H1 (cell line): ENCODE data around the gene ATP4A. TPM values are rescaled to one million over a fixed set of nuclear protein-coding genes. Genes with fewer than 3 reads are reported as not detected.

ENCODE experiments used
- CTCF ChIA-PET: fragments of 300-600 bp; sonication (Branson Sonifier 250); formaldehyde crosslinking; loops from one replicate; lab custom pipeline; 2021; ENCODE audit not compliant: partially characterized antibody; lab: Charles Lee
- POLR2A ChIA-PET: fragments of 300-600 bp; sonication (Branson Sonifier 250); formaldehyde crosslinking; loops from one replicate; lab custom pipeline; 2021; ENCODE audit warnings: inconsistent platforms; ENCODE audit not compliant: partially characterized antibody; lab: Charles Lee
- DNase-seq, 2 experiments: peaks; one replicate each; pipeline versions ENCODE4 v3.0.0 to v3.0.0-alpha.2; 2010 to 2022; ENCODE audit warnings: low spot score in 2 of 2, low read depth in 1 of 2, mixed read lengths in 1 of 2
- FAIRE-seq: peaks from 2 replicates; lab custom pipeline; 2011; peaks lifted over from hg19 to GRCh38; lab: Jason Lieb, UNC
- H2AFZ ChIP-seq: 2 replicates; pipeline ENCODE4 v1.8.1; 2012; ENCODE audit warnings: low read length, inconsistent platforms
- H2AK5ac ChIP-seq: 2 replicates; pipeline ENCODE4 v1.6.1; 2013; ENCODE audit warnings: low read depth, low read length
- H2BK120ac ChIP-seq: replicated peaks from 2 replicates; pipeline ENCODE3; 2013; ENCODE audit warnings: low read depth, low read length, inconsistent platforms
- H2BK12ac ChIP-seq: 2 replicates; pipeline ENCODE4 v1.6.1; 2013; ENCODE audit warnings: low read depth, low read length
- H2BK15ac ChIP-seq: 2 replicates; pipeline ENCODE4 v1.6.1; 2013; ENCODE audit warnings: low read length
- H2BK20ac ChIP-seq: 2 replicates; pipeline ENCODE4 v1.6.1; 2013; ENCODE audit warnings: low read length
- H2BK5ac ChIP-seq: 2 replicates; pipeline ENCODE4 v1.6.1; 2013; ENCODE audit warnings: low read depth, low read length
- H3K14ac ChIP-seq: 2 replicates; pipeline ENCODE4 v1.6.1; 2013; ENCODE audit warnings: inconsistent platforms; ENCODE audit not compliant: insufficient read length
- H3K18ac ChIP-seq: 2 replicates; pipeline ENCODE4 v1.6.1; 2013; ENCODE audit warnings: low read length; ENCODE audit errors: extremely low read depth
- H3K23ac ChIP-seq: 2 replicates; pipeline ENCODE4 v1.6.1; 2013; ENCODE audit warnings: inconsistent platforms; ENCODE audit not compliant: insufficient read length
- H3K23me2 ChIP-seq: 2 replicates; pipeline ENCODE4 v1.6.1; 2013; ENCODE audit warnings: low read depth, low read length
- H3K27ac ChIP-seq: 2 replicates; pipeline ENCODE4 v1.6.1; 2011; ENCODE audit warnings: low read depth, low read length, inconsistent platforms
- H3K27me3 ChIP-seq, 4 experiments: replicated peaks in 1 of 4; 1 replicate in 1 of 4; 2 replicates in 3 of 4; pipeline versions ENCODE4 v1.6.1 to v1.8.1; 2011 to 2013; ENCODE audit warnings: low read length in 3 of 4, mild to moderate bottlenecking in 3 of 4, inconsistent platforms in 2 of 4, mixed read lengths in 2 of 4, moderate library complexity in 1 of 4; ENCODE audit not compliant: control insufficient read depth in 3 of 4, insufficient read depth in 3 of 4; ENCODE audit errors: extremely low read depth in 1 of 4
- H3K36me3 ChIP-seq, 4 experiments: 2 replicates each; pipeline versions ENCODE4 v1.6.1 to v1.8.1; 2011 to 2013; ENCODE audit warnings: mild to moderate bottlenecking in 4 of 4, low read length in 3 of 4, moderate library complexity in 2 of 4, control low read depth in 1 of 4, inconsistent platforms in 1 of 4; ENCODE audit not compliant: insufficient read depth in 4 of 4, control insufficient read depth in 2 of 4
- H3K4ac ChIP-seq: replicated peaks from 2 replicates; pipeline ENCODE3; 2013; ENCODE audit warnings: low read length, low read depth, mixed read lengths, inconsistent platforms; ENCODE audit not compliant: insufficient read length
- H3K4me1 ChIP-seq, 4 experiments: replicated peaks in 1 of 4; 1 replicate in 1 of 4; 2 replicates in 3 of 4; pipeline versions ENCODE4 v1.6.1 to v1.8.1; 2011 to 2013; ENCODE audit warnings: low read length in 3 of 4, inconsistent platforms in 2 of 4, mixed read lengths in 1 of 4; ENCODE audit not compliant: insufficient read depth in 4 of 4, control insufficient read depth in 3 of 4
- H3K4me2 ChIP-seq, 2 experiments: 2 replicates each; pipeline versions ENCODE4 v1.6.1 to v1.8.1; 2011 to 2013; ENCODE audit warnings: low read depth in 2 of 2, low read length in 2 of 2, control low read depth in 1 of 2, inconsistent platforms in 1 of 2, mild to moderate bottlenecking in 1 of 2; ENCODE audit not compliant: insufficient read depth in 1 of 2
- H3K4me3 ChIP-seq, 4 experiments: fragments of 200-600, 300-600 bp in 1 of 4; sonication (generic), shearing (Covaris generic), sonication (Bioruptor Twin) in 1 of 4; 2 replicates each; pipeline versions ENCODE4 v1.5.1 to v1.8.1; 2011 to 2016; ENCODE audit warnings: low read length in 4 of 4, low read depth in 3 of 4, control low read depth in 2 of 4, inconsistent platforms in 2 of 4, mild to moderate bottlenecking in 2 of 4, mixed read lengths in 1 of 4, moderate library complexity in 1 of 4; ENCODE audit not compliant: insufficient read depth in 2 of 4; ENCODE audit errors: extremely low read depth in 1 of 4
- H3K56ac ChIP-seq: replicated peaks from 2 replicates; pipeline ENCODE3; 2013; ENCODE audit warnings: low read depth, mild to moderate bottlenecking, mixed read lengths, low read length, inconsistent platforms; ENCODE audit not compliant: insufficient read length
- H3K79me1 ChIP-seq: 2 replicates; pipeline ENCODE4 v1.6.1; 2013; ENCODE audit warnings: low read depth, low read length, control low read depth
- H3K79me2 ChIP-seq, 2 experiments: 2 replicates each; pipeline versions ENCODE4 v1.6.1 to v1.8.1; 2012 to 2013; ENCODE audit warnings: low read length in 2 of 2, mild to moderate bottlenecking in 2 of 2, inconsistent platforms in 1 of 2; ENCODE audit not compliant: insufficient read depth in 2 of 2, control insufficient read depth in 1 of 2
- H3K9ac ChIP-seq, 4 experiments: replicated peaks in 1 of 4; 1 replicate in 1 of 4; 2 replicates in 3 of 4; pipeline versions ENCODE4 v1.6.1 to v1.8.1; 2011 to 2013; ENCODE audit warnings: low read depth in 3 of 4, low read length in 3 of 4, control low read depth in 2 of 4, mild to moderate bottlenecking in 2 of 4, moderate library complexity in 2 of 4, inconsistent platforms in 1 of 4; ENCODE audit errors: extremely low read depth in 1 of 4
- H3K9me3 ChIP-seq, 2 experiments: 2 replicates each; pipeline versions ENCODE4 v1.6.1 to v1.8.1; 2012 to 2013; ENCODE audit warnings: mild to moderate bottlenecking in 2 of 2, moderate library complexity in 2 of 2, control low read depth in 1 of 2, inconsistent platforms in 1 of 2, low read depth in 1 of 2, low read length in 1 of 2, mixed read lengths in 1 of 2; ENCODE audit not compliant: insufficient read depth in 2 of 2
- H4K20me1 ChIP-seq, 2 experiments: replicated peaks in 1 of 2; 2 replicates each; pipeline versions ENCODE3 to v1.8.1; 2011 to 2013; ENCODE audit warnings: inconsistent platforms in 2 of 2, low read length in 2 of 2, mild to moderate bottlenecking in 1 of 2; ENCODE audit not compliant: insufficient read depth in 2 of 2, control insufficient read depth in 1 of 2
- H4K5ac ChIP-seq: 2 replicates; pipeline ENCODE4 v1.6.1; 2013; ENCODE audit warnings: low read length, low read depth, mixed read lengths, inconsistent platforms; ENCODE audit not compliant: insufficient read length
- H4K8ac ChIP-seq: 2 replicates; pipeline ENCODE4 v1.8.0; 2013; ENCODE audit warnings: mild to moderate bottlenecking, moderate library complexity, low read length, inconsistent platforms; ENCODE audit not compliant: insufficient read depth; ENCODE audit errors: extremely low read depth
- H4K91ac ChIP-seq: replicated peaks from 2 replicates; pipeline ENCODE3; 2013; ENCODE audit warnings: low read length, mixed read lengths, inconsistent platforms; ENCODE audit not compliant: insufficient read length
- BACH1 ChIP-seq: IDR thresholded peaks from 2 replicates; pipeline ENCODE4 v1.6.1; 2012; ENCODE audit warnings: low read length, improper control_type of control experiment
- BCL11A ChIP-seq, 2 experiments: IDR thresholded peaks; one replicate each; pipeline ENCODE4 v1.6.1; 2011; ENCODE audit warnings: low read depth in 2 of 2, low read length in 2 of 2, mild to moderate bottlenecking in 2 of 2
- CBX8 ChIP-seq: fragments of 300-800, 300-1000 bp; sonication (generic); IDR thresholded peaks from 2 replicates; pipeline ENCODE4 v1.7.1; 2016; ENCODE audit warnings: low read depth, low read length, borderline replicate concordance
- E2F6 ChIP-seq: IDR thresholded peaks from 2 replicates; pipeline ENCODE4 v1.6.1; 2012; ENCODE audit warnings: inconsistent platforms
- EZH2 ChIP-seq: fragments of 200-600 bp; sonication (generic); IDR thresholded peaks from 2 replicates; pipeline ENCODE4 v1.7.1; 2012; ENCODE audit warnings: low read depth, mild to moderate bottlenecking, moderate library complexity, low read length, inconsistent platforms; ENCODE audit not compliant: severe bottlenecking
- FOSL1 ChIP-seq: IDR thresholded peaks from 2 replicates; pipeline ENCODE4 v1.6.1; 2011; ENCODE audit warnings: mild to moderate bottlenecking, low read depth, low read length, moderate library complexity; ENCODE audit not compliant: insufficient read depth
- HDAC6 ChIP-seq: IDR thresholded peaks from one replicate; pipeline ENCODE4 v1.7.1; 2012; ENCODE audit warnings: low read depth, mild to moderate bottlenecking, inconsistent platforms, low read length, moderate library complexity
- NANOG ChIP-seq: IDR thresholded peaks from 2 replicates; pipeline ENCODE4 v1.6.1; 2011; ENCODE audit warnings: low read length, low read depth, mild to moderate bottlenecking, inconsistent platforms; ENCODE audit not compliant: insufficient read depth, poor library complexity, severe bottlenecking
- POLR2AphosphoS5 ChIP-seq: IDR thresholded peaks from 2 replicates; pipeline ENCODE4 v1.6.1; 2011; ENCODE audit warnings: low read depth, low read length
- RBBP5 ChIP-seq: IDR thresholded peaks from 2 replicates; pipeline ENCODE4 v1.7.1; 2012; ENCODE audit warnings: low read depth, mild to moderate bottlenecking, inconsistent platforms, low read length, moderate library complexity, borderline replicate concordance
- WGBS, 2 experiments: shearing (Covaris generic) in 1 of 2; methylation state at CpG; one replicate each; pipeline versions ENCODE4 v1.1.6 to v1.1.7; 2013 to 2015; ENCODE audit warnings: low lambda C conversion rate in 2 of 2, mixed read lengths in 2 of 2, inconsistent platforms in 1 of 2, low coverage in 1 of 2, missing lambda C conversion rate in 1 of 2; ENCODE audit not compliant: insufficient replicate concordance in 2 of 2, insufficient coverage in 1 of 2, insufficient read length in 1 of 2; ENCODE audit errors: extremely low coverage in 1 of 2, missing lambda C conversion rate in 1 of 2; 5-methylcytosine and 5-hydroxymethylcytosine counted together
- polyA plus RNA-seq, 7 experiments: library from polyadenylated mRNA; depleted of rRNA in 3 of 7; stranded (reverse) in 5 of 7; unstranded in 2 of 7; fragments of >200 nt in 5 of 7; fragments of 200-250 nt in 2 of 7; gene quantifications; 1 replicate in 5 of 7; 2 replicates in 1 of 7; 4 replicates in 1 of 7; pipeline versions ENCODE4 v1.2.1 to v1.2.3, GENCODE V29; 2011 to 2013; ENCODE audit warnings: missing spikeins in 2 of 7, mixed read lengths in 2 of 7
- total RNA-seq: library from RNA; stranded (reverse); fragmentation: NEBNext Ultra II Directional; extraction: Animal tissue kit (Norgen Biotek cat#: 25700); gene quantifications from 2 replicates; pipeline ENCODE4 v1.2.1, GENCODE V29; 2021
- TF ChIP-seq, protein P1 (sequence below): IDR thresholded peaks from 2 replicates; pipeline ENCODE4 v1.6.1; 2012; ENCODE audit warnings: low read length, inconsistent platforms

Gene ATP4A
- total and polyA plus RNA-seq, 2 of the 8 experiments (the other 6 are each of a cell fraction or from before 2014, with no cell fraction given), result 0.50 to 1.2 TPM

GRCh38 chr19:35582760-35583159, 19.3 kb upstream of the ATP4A start:
- Histone ChIP-seq H3K79me1 (no peaks in the 10 kb centered on the region), H2BK20ac (no peak overlapping the region), H3K9ac (no peak overlapping the region), H2AK5ac (no peak overlapping the region), H2AFZ (no peak overlapping the region), H3K4me3 (no peak overlapping the region), H2BK120ac (no peak overlapping the region), H3K4ac (no peak overlapping the region), H3K36me3 (no peaks in the 10 kb centered on the region), H3K4me2 (no peak overlapping the region), H3K18ac (no peak overlapping the region), H2BK5ac (no peak overlapping the region), H4K5ac (no peak overlapping the region), H4K8ac (no peak overlapping the region), H3K23me2 (no peaks in the 10 kb centered on the region), H2BK12ac (no peak overlapping the region), H3K14ac (no peak overlapping the region), H4K20me1 (no peaks in the 10 kb centered on the region), H3K79me2 (no peaks in the 10 kb centered on the region), H2BK15ac (no peak overlapping the region), H4K91ac (no peak overlapping the region), H3K23ac (no peak overlapping the region), H3K27ac (no peak overlapping the region), H3K56ac (no peak overlapping the region), H3K4me1 (no peaks in the 10 kb centered on the region), H3K9me3 (peaks cover 5 to 8% of the 10 kb centered on the region in 2 experiments; a peak in 3 of 4 replicates), H3K27me3 (no peaks in the 10 kb centered on the region; a peak in 2 of 7 replicates)
- FAIRE-seq, result no peak
- POLR2A ChIA-PET, result interaction anchor here (0.7 kb wide), 1 partner anchor 110 kb away, joined by 3 read pairs; no protein-coding TSS in a partner anchor
- CTCF ChIA-PET, result interaction anchor here (1.6 to 1.8 kb wide), 2 partner anchors 9 to 10 kb away, joined by 6 to 9 read pairs; no protein-coding TSS in a partner anchor
- 100% methylated on average over 1 of the region's 1 CpG; no CpG with 5 or more reads in 1 of the 2 experiments for WGBS, 2 experiments
- DNase-seq, result no peak
- TF ChIP-seq HDAC6, result no peak
- TF ChIP-seq EZH2, result no peak
- TF ChIP-seq, protein P1, sequence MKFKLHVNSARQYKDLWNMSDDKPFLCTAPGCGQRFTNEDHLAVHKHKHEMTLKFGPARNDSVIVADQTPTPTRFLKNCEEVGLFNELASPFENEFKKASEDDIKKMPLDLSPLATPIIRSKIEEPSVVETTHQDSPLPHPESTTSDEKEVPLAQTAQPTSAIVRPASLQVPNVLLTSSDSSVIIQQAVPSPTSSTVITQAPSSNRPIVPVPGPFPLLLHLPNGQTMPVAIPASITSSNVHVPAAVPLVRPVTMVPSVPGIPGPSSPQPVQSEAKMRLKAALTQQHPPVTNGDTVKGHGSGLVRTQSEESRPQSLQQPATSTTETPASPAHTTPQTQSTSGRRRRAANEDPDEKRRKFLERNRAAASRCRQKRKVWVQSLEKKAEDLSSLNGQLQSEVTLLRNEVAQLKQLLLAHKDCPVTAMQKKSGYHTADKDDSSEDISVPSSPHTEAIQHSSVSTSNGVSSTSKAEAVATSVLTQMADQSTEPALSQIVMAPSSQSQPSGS, result no peak
- TF ChIP-seq NANOG, result no peak
- TF ChIP-seq E2F6, result no peak
- no peak for TF ChIP-seq BCL11A (IDR thresholded peaks at IDR 0.05; ENCODE audit: low read depth in 2 of 2, low read length in 2 of 2)
- TF ChIP-seq RBBP5, result no peak
- TF ChIP-seq BACH1, result no peak
- no peak for TF ChIP-seq FOSL1
- TF ChIP-seq POLR2AphosphoS5, result no peak
- no peak for TF ChIP-seq CBX8
